PC-9 (cell line): ENCODE measurements around the gene TCP11L1.

Experiments
- CTCF ChIP-seq: fragments of 200-600 bp; sonication (generic); conservative IDR thresholded peaks from 2 replicates; pipeline ENCODE4 v1.6.1; 2017; ENCODE audit warnings: mixed run types, antibody characterized with exemption, mild to moderate bottlenecking, moderate library complexity
- EZH2 ChIP-seq: fragments of 200-600 bp; sonication (generic); IDR thresholded peaks from 2 replicates; pipeline ENCODE4 v1.8.0; 2017; ENCODE audit warnings: antibody characterized with exemption, low read depth

DNA sequence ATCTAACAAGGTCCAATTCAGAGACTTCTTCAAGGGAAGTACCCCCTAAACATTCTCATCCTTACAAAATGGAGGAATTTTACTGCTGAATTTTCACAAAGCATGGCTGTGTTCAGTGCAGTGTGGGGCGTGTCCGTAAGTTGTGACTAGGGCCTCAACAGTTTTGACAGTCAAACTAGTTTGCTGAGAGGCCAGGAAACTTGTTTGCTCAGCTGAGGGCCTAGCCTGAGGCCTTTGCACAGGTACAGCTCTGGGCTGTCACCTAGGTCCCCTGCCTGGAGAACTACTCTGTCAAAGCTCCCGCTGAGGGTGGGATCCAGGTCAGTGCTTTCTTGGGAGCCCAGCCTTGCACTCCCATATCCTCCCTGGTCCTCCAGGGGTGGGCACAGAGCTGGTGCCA is 27.9 kb downstream of the TCP11L1 start:
- no peak for TF ChIP-seq CTCF
- no peak for TF ChIP-seq EZH2
